ENCODE data around the gene SMG6.

SMG6 gene

DNA sequence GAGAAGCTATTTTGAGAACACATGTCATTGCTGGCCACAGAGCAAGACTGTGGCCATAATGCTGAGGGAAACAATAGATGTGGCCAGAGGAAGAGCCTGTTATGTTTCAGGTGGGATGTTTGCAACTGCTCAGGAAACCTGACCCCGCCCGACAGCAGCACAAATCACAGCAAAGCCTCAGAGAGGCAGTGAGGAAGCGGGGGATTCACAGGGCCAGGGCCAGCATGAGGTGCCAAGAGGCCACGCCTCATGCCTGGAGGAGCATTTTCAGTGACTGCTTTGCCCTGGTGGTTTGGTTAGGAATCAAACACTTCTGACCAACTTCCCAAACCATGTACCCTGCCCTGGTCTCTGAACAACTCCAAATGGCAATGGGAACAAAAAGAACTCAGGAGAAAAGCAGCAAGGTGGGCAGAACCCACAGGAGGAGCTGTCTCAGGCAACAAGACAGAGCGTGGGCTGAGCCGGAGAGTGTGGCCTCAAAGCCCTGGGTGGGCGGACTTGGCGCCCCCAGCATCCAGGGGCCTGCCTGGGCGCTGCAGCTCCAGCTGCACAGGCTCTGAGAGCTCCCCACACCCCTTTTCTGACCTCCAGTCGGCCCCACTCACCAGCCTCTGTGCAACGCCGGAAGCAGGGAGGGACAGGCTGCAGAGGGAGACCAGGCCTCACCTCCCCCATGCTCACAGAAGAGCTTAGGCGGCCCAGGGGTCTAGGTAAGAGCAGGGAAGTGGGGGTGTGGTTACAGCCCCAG, 228.1 kb downstream of the SMG6 start:
- no peak overlapping the region for H3K4me2 ChIP-seq (ENCODE audit: low read length)
- no peaks in the 10 kb centered on the region for H3K36me3 ChIP-seq (replicated peaks; ENCODE audit: low read depth, low read length)
- no peak overlapping the region for H3K27ac ChIP-seq (ENCODE audit: low read length)
- peaks cover 11% of the 10 kb centered on the region for H3K4me1 ChIP-seq (ENCODE audit: low read length)
- H3K9me3 ChIP-seq (ENCODE audit: insufficient read depth, low read length), result no peaks in the 10 kb centered on the region
- H3K27me3 ChIP-seq (ENCODE audit: low read depth, low read length), result peaks cover 3% of the 10 kb centered on the region; the same call in 1 of the 2 replicates
- H4K20me1 ChIP-seq (ENCODE audit: insufficient read depth, low read length), result peaks cover 16% of the 10 kb centered on the region
- no peak overlapping the region for H3K9ac ChIP-seq (ENCODE audit: low read length)
- no peaks in the 10 kb centered on the region for H3K79me2 ChIP-seq (ENCODE audit: low read length)
- no peak overlapping the region for H2AFZ ChIP-seq (ENCODE audit: low read depth, low read length)
- no peak for TF ChIP-seq EZH2phosphoT487 (IDR thresholded peaks at IDR 0.05; ENCODE audit: low read depth)
- TF ChIP-seq, protein P1, sequence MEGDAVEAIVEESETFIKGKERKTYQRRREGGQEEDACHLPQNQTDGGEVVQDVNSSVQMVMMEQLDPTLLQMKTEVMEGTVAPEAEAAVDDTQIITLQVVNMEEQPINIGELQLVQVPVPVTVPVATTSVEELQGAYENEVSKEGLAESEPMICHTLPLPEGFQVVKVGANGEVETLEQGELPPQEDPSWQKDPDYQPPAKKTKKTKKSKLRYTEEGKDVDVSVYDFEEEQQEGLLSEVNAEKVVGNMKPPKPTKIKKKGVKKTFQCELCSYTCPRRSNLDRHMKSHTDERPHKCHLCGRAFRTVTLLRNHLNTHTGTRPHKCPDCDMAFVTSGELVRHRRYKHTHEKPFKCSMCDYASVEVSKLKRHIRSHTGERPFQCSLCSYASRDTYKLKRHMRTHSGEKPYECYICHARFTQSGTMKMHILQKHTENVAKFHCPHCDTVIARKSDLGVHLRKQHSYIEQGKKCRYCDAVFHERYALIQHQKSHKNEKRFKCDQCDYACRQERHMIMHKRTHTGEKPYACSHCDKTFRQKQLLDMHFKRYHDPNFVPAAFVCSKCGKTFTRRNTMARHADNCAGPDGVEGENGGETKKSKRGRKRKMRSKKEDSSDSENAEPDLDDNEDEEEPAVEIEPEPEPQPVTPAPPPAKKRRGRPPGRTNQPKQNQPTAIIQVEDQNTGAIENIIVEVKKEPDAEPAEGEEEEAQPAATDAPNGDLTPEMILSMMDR (IDR thresholded peaks at IDR 0.05; ENCODE audit: low read depth, low read length), result no peak
- H3K4me3 ChIP-seq (ENCODE audit: low read length), result no peak overlapping the region

DNA sequence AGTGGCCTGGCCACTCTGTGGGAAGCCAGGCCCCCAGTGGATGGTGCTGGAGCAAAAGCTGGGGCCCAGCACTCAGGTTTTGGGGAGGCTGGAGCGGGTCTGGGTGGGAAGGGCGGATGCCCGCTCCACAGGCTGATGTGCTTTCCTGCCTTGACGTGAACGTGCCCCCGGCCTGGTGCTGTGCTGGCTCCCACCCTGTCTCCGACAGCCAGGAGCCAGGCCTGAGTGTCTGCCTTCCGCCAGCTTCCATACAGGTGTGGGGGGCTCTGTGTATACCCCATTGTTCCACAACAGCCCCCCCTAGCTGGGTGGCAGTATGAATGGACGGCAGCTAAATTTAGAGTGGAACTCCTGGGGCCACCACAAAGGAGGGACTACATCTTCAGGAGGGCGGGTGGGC, 228.7 kb downstream of the SMG6 start:
- H3K9me3 ChIP-seq (ENCODE audit: insufficient read depth, low read length), result no peaks in the 10 kb centered on the region
- H2AFZ ChIP-seq (ENCODE audit: low read depth, low read length), result no peak overlapping the region
- peaks cover 17% of the 10 kb centered on the region for H3K4me1 ChIP-seq (ENCODE audit: low read length)
- H3K4me3 ChIP-seq (ENCODE audit: low read length), result no peak overlapping the region
- H3K27ac ChIP-seq (ENCODE audit: low read length), result no peak overlapping the region
- no peaks in the 10 kb centered on the region for H3K79me2 ChIP-seq (ENCODE audit: low read length)
- H3K27me3 ChIP-seq (ENCODE audit: low read depth, low read length), result peaks cover 3% of the 10 kb centered on the region; the same call in 1 of the 2 replicates
- H3K36me3 ChIP-seq (replicated peaks; ENCODE audit: low read depth, low read length), result no peaks in the 10 kb centered on the region
- no peak overlapping the region for H3K4me2 ChIP-seq (ENCODE audit: low read length)
- no peak overlapping the region for H3K9ac ChIP-seq (ENCODE audit: low read length)
- H4K20me1 ChIP-seq (ENCODE audit: insufficient read depth, low read length), result peaks cover 20% of the 10 kb centered on the region
- no peak for TF ChIP-seq EZH2phosphoT487 (IDR thresholded peaks at IDR 0.05; ENCODE audit: low read depth)
- TF ChIP-seq, protein P1 (IDR thresholded peaks at IDR 0.05; ENCODE audit: low read depth, low read length), result no peak

DNA sequence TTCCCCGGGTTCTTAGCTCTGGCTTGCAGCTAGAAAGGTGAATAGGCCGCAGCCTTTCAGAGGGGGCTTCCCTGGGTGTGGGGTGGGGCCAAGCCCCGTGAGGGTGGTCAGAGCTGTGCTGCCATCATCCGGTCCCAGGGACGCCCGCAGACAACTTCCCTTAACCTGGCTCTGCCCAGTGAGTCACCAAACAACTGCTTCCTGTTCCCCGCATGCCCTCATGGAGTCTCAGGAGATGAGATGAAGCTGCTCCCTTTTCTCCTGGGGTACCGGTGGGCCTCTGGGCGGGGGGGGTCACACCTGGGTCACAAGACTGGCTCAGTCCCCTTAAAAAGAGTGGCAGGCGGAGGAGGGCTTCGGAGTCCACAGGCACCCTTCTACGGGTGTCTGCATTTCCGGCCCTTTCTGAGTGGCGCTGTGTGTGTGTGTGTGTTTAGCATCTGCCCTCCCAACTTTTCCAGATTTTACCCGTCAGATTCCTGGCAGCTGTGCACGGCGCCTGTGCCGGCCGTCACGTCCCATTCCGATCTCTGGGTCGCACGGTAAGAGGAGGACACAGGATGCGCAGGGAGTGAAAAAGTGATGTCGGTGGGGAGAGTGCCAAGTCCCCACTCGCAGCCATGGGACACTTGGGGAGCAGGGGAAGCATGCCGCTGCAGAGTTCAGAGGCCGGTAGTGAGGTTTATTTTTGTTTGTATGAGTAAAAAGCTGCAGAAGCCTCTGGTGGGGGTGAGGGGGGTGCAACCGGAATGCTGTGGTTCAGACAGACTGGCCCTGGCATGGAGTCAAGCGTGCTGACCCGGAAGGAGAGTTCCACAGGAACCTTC, 231.9 kb downstream of the SMG6 start:
- Histone ChIP-seq H3K9ac (ENCODE audit: low read length) (no peak overlapping the region), H3K4me2 (ENCODE audit: low read length) (peak overlapping the region; percentile 81), H3K4me1 (ENCODE audit: low read length) (peaks cover 23% of the 10 kb centered on the region), H3K27me3 (ENCODE audit: low read depth, low read length) (peaks cover 16% of the 10 kb centered on the region), H3K27ac (ENCODE audit: low read length) (no peak overlapping the region), H2AFZ (ENCODE audit: low read depth, low read length) (no peak overlapping the region), H4K20me1 (ENCODE audit: insufficient read depth, low read length) (peaks cover 48% of the 10 kb centered on the region), H3K36me3 (replicated peaks; ENCODE audit: low read depth, low read length) (no peaks in the 10 kb centered on the region), H3K4me3 (ENCODE audit: low read length) (no peak overlapping the region), H3K79me2 (ENCODE audit: low read length) (no peaks in the 10 kb centered on the region), H3K9me3 (ENCODE audit: insufficient read depth, low read length) (no peaks in the 10 kb centered on the region)
- TF ChIP-seq EZH2phosphoT487 (IDR thresholded peaks at IDR 0.05; ENCODE audit: low read depth), result no peak

DNA sequence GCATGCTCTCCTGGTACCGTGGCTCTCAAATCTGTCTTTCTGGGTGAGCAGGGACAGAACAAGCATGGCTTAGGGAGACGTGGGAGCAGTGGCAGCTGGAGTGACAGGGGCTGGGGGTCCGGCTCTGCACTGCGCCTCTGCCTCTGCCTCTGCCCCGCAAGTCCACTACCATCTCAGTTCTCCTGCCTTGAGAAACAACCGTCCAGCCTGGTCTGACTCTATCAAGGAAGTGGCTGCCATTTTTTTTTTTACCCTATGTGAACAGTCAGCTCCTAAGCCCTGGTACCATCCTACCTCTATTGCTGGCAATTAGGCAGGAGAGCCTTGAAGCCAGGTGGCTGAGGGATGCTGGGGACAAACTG, 232.6 kb downstream of the SMG6 start:
- peak overlapping the region; percentile 29; the same call in 1 of the 2 replicates for H3K27ac ChIP-seq (ENCODE audit: low read length)
- H3K9ac ChIP-seq (ENCODE audit: low read length), result no peak overlapping the region
- TF ChIP-seq EZH2phosphoT487 (IDR thresholded peaks at IDR 0.05; ENCODE audit: low read depth), result no peak
- TF ChIP-seq, protein P1 (IDR thresholded peaks at IDR 0.05; ENCODE audit: low read depth, low read length), result no peak
- peaks cover 49% of the 10 kb centered on the region for H4K20me1 ChIP-seq (ENCODE audit: insufficient read depth, low read length)
- no peaks in the 10 kb centered on the region for H3K36me3 ChIP-seq (replicated peaks; ENCODE audit: low read depth, low read length)
- no peak overlapping the region for H2AFZ ChIP-seq (ENCODE audit: low read depth, low read length)
- peak overlapping the region; percentile 59 for H3K4me3 ChIP-seq (ENCODE audit: low read length)
- H3K4me1 ChIP-seq (ENCODE audit: low read length), result peaks cover 23% of the 10 kb centered on the region
- H3K4me2 ChIP-seq (ENCODE audit: low read length), result peak overlapping the region; percentile 81
- H3K9me3 ChIP-seq (ENCODE audit: insufficient read depth, low read length), result no peaks in the 10 kb centered on the region
- H3K79me2 ChIP-seq (ENCODE audit: low read length), result no peaks in the 10 kb centered on the region
- H3K27me3 ChIP-seq (ENCODE audit: low read depth, low read length), result peaks cover 16% of the 10 kb centered on the region
